ENCODE measurements around the gene PKDREJ. TPM values are rescaled to one million over a fixed set of nuclear protein-coding genes. Genes with fewer than 3 reads are reported as not detected.
A peak's percentile ranks its signal among the peaks of the same experiment; 100 is the strongest.

Gene PKDREJ
- total RNA-seq, 2 experiments from 2014 or later = not detected

DNA sequence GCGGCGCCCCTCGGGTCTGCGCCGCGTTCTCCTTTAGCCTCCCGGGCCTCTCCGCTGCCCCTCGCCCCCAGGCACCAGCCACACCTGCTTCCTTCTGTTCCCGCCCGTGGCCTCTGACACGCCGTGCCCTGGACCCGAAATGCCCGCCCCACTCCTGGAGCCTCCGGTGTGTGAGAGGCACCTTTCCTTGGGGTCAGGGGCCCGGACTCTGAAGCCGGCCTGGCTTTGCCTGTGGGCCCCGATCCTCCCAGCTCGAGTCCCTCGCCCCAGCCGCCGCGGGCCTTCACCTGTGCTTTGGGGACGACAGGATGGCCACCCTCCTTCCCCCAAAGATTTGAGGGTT lies 12.4 kb downstream of the PKDREJ start:
- intact Hi-C loops (cut with micrococcal nuclease) = loop anchor here (1.0 kb wide), 2 partner anchors 46 to 215 kb away; partner anchors contain the start of gene GTSE1

GRCh38 chr22:46250035-46250782 lies 12.9 kb downstream of the PKDREJ start, which contains the start of gene CDPF1:
TSS of gene CDPF1 (minus strand) at chr22:46250293. CDS start at chr22:46248284, 2,009 bp downstream.
- peaks cover 26% of the 10 kb centered on the region for H3K4me1 Mint-ChIP-seq (ENCODE audit: low read depth)
- H3K36me3 Mint-ChIP-seq (ENCODE audit: low read depth) = no peaks in the 10 kb centered on the region
- DNase-seq = peak; percentile 91
- no peaks in the 10 kb centered on the region for H3K27me3 Mint-ChIP-seq (ENCODE audit: low read depth)
- H3K4me3 Mint-ChIP-seq = peak within 1 kb of the TSS; percentile 80
- peak within 1 kb of the TSS; percentile 41 for H3K27ac Mint-ChIP-seq
- intact Hi-C loops (cut with micrococcal nuclease) = loop anchor here (1.0 kb wide), 2 partner anchors 46 to 215 kb away; partner anchors contain the start of gene GTSE1
- no peaks in the 10 kb centered on the region for H3K9me3 Mint-ChIP-seq
- CTCF ChIA-PET = no interaction called here

More for the DNA sequence above, 12.4 kb downstream of the PKDREJ start:
- Mint-ChIP-seq H3K4me3 (peak overlapping the region; percentile 80), H3K27ac (peak overlapping the region; percentile 41), H3K27me3 (ENCODE audit: low read depth) (no peaks in the 10 kb centered on the region), H3K36me3 (ENCODE audit: low read depth) (no peaks in the 10 kb centered on the region), H3K4me1 (ENCODE audit: low read depth) (peaks cover 26% of the 10 kb centered on the region), H3K9me3 (no peaks in the 10 kb centered on the region)
- peak; percentile 25 for DNase-seq
- CTCF ChIA-PET = no interaction called here

- DNase-seq = no peak
- Mint-ChIP-seq H3K27ac (no peak overlapping the region), H3K36me3 (ENCODE audit: low read depth) (peaks cover 2% of the 10 kb centered on the region), H3K9me3 (no peaks in the 10 kb centered on the region), H3K4me1 (ENCODE audit: low read depth) (peaks cover 20% of the 10 kb centered on the region), H3K4me3 (no peak overlapping the region), H3K27me3 (ENCODE audit: low read depth) (no peaks in the 10 kb centered on the region)
- CTCF ChIA-PET = no interaction called here
- intact Hi-C loops (cut with micrococcal nuclease) = no loop called here
Observed at GRCh38 chr22:46247443-46247975, 15.6 kb downstream of the PKDREJ start.

DNA sequence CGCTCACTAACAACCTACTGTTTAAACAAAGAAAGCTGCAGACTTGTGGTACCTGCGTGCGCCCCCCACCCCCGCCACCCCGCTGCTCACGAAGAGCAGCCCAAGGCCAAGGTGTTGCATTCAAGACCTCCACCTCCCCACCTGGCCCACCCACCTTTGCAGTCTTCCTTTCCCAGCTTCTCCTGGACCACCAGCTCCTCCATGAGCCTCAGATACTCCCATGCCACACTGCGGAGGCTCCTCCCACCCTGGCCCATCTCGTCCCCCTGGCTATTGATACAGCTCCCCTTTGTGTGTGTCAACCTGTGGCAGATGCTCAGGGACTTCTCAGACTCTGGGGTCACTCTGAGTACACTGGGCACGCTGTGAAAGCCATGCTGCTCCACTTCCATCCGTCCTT lies 17.0 kb downstream of the PKDREJ start:
- Mint-ChIP-seq H3K4me1 (ENCODE audit: low read depth) (peaks cover 9% of the 10 kb centered on the region), H3K27me3 (ENCODE audit: low read depth) (no peaks in the 10 kb centered on the region), H3K4me3 (no peak overlapping the region), H3K27ac (no peak overlapping the region), H3K9me3 (no peaks in the 10 kb centered on the region), H3K36me3 (ENCODE audit: low read depth) (peaks cover 2% of the 10 kb centered on the region)
- intact Hi-C loops (cut with micrococcal nuclease) = no loop called here
- CTCF ChIA-PET = interaction anchor here (1.1 kb wide), 1 partner anchor 70 kb away, joined by 3 read pairs; no protein-coding TSS in a partner anchor
- DNase-seq = no peak

GRCh38 chr22:46245511-46245910 lies 17.6 kb downstream of the PKDREJ start:
- CTCF ChIA-PET = no interaction called here
- peaks cover 2% of the 10 kb centered on the region for H3K36me3 Mint-ChIP-seq (ENCODE audit: low read depth)
- DNase-seq = no peak
- H3K9me3 Mint-ChIP-seq = no peaks in the 10 kb centered on the region
- H3K27me3 Mint-ChIP-seq (ENCODE audit: low read depth) = no peaks in the 10 kb centered on the region
- H3K4me3 Mint-ChIP-seq = no peak overlapping the region
- H3K4me1 Mint-ChIP-seq (ENCODE audit: low read depth) = peaks cover 6% of the 10 kb centered on the region
- intact Hi-C loops (cut with micrococcal nuclease) = no loop called here
- no peak overlapping the region for H3K27ac Mint-ChIP-seq

DNA sequence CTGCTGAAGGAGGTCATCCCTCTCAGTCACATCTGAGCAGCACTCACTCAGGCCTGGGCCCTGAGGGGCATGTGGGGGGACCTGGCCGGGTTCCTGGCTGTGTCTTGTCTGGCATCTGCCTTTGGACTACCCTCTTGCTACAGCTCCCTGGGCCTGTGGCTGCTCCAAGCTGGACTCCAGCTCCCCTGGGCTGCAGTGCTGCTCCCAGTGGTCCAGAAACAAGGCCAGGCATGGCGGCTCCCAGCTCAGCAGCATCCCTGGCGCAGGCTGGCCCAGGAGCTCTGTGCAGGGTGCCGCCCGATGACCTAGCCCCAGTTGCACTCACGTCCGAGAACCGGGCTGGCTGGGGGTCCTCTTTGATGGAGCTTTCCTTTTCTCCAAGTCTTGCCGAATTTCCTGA lies 18.4 kb downstream of the PKDREJ start:
- no peaks in the 10 kb centered on the region for H3K9me3 Mint-ChIP-seq
- no peak for DNase-seq
- intact Hi-C loops (cut with micrococcal nuclease) = no loop called here
- H3K27ac Mint-ChIP-seq = no peak overlapping the region
- H3K36me3 Mint-ChIP-seq (ENCODE audit: low read depth) = peaks cover 2% of the 10 kb centered on the region
- CTCF ChIA-PET = no interaction called here
- H3K4me3 Mint-ChIP-seq = no peak overlapping the region
- H3K27me3 Mint-ChIP-seq (ENCODE audit: low read depth) = no peaks in the 10 kb centered on the region
- peaks cover 13% of the 10 kb centered on the region for H3K4me1 Mint-ChIP-seq (ENCODE audit: low read depth)

DNA sequence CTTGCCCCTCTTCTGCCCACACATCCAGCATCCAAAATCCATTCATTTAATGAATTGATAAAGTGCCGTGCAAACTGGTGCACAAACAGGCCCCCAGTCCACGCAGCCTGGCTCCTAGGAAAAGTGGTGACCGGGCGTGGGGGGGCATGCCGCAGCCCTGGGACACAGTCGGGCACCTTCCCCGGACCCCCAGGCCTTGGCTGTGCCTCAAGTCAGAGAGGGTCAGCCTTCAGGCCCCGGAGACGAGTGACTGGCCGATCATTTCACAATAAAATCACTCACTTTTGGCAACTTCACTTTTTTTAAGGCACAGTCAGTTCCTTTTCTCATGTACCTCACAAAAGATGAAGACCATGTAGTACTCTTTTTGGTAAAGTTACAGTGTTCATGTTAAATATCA lies 21.1 kb downstream of the PKDREJ start:
- no peak overlapping the region for H3K27ac Mint-ChIP-seq
- H3K9me3 Mint-ChIP-seq = no peaks in the 10 kb centered on the region
- no peaks in the 10 kb centered on the region for H3K27me3 Mint-ChIP-seq (ENCODE audit: low read depth)
- DNase-seq = no peak
- peaks cover 16% of the 10 kb centered on the region for H3K4me1 Mint-ChIP-seq (ENCODE audit: low read depth)
- no peak overlapping the region for H3K4me3 Mint-ChIP-seq
- CTCF ChIA-PET = no interaction called here
- peaks cover 4% of the 10 kb centered on the region for H3K36me3 Mint-ChIP-seq (ENCODE audit: low read depth)
- intact Hi-C loops (cut with micrococcal nuclease) = no loop called here

DNA sequence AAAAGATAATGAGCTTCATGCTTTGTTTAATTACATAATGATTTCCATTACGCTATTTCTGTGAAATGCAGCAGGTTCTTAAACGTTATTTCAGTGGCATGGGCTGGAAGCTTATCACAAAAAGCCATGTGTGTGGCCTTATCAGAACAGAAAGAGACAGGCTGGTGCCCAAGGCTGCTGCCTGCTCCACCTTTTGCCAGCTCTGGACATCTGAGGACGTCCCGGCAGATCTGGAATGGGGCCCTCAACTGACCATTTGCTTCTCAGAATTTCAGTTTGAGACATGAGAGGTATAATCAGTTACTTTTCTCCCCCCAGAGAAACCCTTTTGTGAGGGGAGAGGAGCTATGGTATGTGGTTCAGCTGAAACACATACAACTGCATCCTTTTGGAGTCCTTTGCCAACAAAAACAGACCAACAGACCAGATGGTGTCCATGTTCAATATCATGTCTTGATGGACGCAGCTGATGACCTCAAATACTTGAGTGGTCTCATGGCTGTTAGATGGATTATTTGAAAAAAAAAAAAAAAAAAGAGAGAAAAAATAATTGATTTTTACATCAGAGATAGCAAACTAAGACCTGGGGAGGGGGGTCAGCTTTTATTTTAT lies 21.6 kb downstream of the PKDREJ start:
- no peak for DNase-seq
- Mint-ChIP-seq H3K4me3 (no peak overlapping the region), H3K4me1 (ENCODE audit: low read depth) (peaks cover 15% of the 10 kb centered on the region), H3K27ac (no peak overlapping the region), H3K9me3 (no peaks in the 10 kb centered on the region), H3K27me3 (ENCODE audit: low read depth) (no peaks in the 10 kb centered on the region), H3K36me3 (ENCODE audit: low read depth) (peaks cover 5% of the 10 kb centered on the region)
- intact Hi-C loops (cut with micrococcal nuclease) = no loop called here
- CTCF ChIA-PET = no interaction called here

DNA sequence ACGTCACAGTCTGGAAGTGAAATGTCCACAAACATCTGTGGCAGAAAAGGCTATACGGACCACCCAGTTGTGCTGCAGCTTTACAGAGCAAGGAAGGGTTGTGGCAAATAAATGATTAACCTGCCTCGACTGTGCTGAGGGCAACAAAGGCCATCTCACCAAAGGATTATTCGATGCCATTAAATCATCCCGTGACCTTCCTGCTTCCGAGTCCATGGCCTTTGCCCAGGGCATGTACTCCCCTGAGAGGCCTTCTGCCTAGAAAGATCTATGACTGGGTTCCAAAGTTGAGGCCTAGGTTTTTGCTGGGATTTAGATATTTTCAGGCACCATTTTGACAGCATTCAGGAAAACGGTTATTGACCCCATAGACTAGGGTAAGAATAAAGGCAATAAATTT lies 22.2 kb downstream of the PKDREJ start:
- DNase-seq = no peak
- Mint-ChIP-seq H3K27me3 (ENCODE audit: low read depth) (no peaks in the 10 kb centered on the region), H3K27ac (no peak overlapping the region), H3K9me3 (no peaks in the 10 kb centered on the region), H3K4me3 (no peak overlapping the region), H3K36me3 (ENCODE audit: low read depth) (peaks cover 6% of the 10 kb centered on the region), H3K4me1 (ENCODE audit: low read depth) (peaks cover 14% of the 10 kb centered on the region)
- intact Hi-C loops (cut with micrococcal nuclease) = no loop called here
- CTCF ChIA-PET = no interaction called here

- Mint-ChIP-seq H3K27me3 (ENCODE audit: low read depth) (no peaks in the 10 kb centered on the region), H3K4me1 (ENCODE audit: low read depth) (peaks cover 14% of the 10 kb centered on the region), H3K9me3 (no peaks in the 10 kb centered on the region), H3K4me3 (no peak overlapping the region), H3K27ac (no peak overlapping the region), H3K36me3 (ENCODE audit: low read depth) (peaks cover 6% of the 10 kb centered on the region)
- CTCF ChIA-PET = no interaction called here
- no peak for DNase-seq
- intact Hi-C loops (cut with micrococcal nuclease) = no loop called here
Observed at GRCh38 chr22:46240506-46240905, 22.6 kb downstream of the PKDREJ start.

DNA sequence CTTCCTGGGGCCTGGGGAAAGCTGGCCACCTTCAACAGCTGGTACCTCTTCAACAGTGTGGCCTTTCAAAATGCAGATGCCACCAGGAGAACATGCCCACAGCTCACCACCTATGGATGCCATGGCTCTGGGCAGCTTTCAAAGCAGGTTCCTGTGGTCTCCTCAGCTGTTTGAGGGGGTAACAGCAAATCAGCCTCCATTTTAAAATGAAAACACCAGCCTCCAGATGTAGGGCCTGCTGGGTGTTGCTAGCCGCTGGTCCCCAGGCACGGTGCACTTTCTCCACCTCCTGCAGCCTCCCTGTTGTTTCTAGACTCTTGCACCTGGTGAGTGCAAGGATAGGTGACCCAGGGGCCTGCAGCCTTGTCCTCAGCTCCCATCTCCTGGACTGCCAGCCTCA lies 23.1 kb downstream of the PKDREJ start:
- Mint-ChIP-seq H3K36me3 (ENCODE audit: low read depth) (peaks cover 5% of the 10 kb centered on the region), H3K27me3 (ENCODE audit: low read depth) (no peaks in the 10 kb centered on the region), H3K4me1 (ENCODE audit: low read depth) (peaks cover 14% of the 10 kb centered on the region), H3K27ac (no peak overlapping the region), H3K9me3 (no peaks in the 10 kb centered on the region), H3K4me3 (no peak overlapping the region)
- intact Hi-C loops (cut with micrococcal nuclease) = no loop called here
- no peak for DNase-seq
- CTCF ChIA-PET = no interaction called here

GRCh38 chr22:46239261-46240048 lies 23.7 kb downstream of the PKDREJ start:
- CTCF ChIA-PET = interaction anchor here (0.6 kb wide), 1 partner anchor 511 kb away, joined by 3 read pairs; no protein-coding TSS in a partner anchor
- Mint-ChIP-seq H3K27ac (no peak overlapping the region), H3K4me1 (ENCODE audit: low read depth) (peaks cover 14% of the 10 kb centered on the region), H3K27me3 (ENCODE audit: low read depth) (no peaks in the 10 kb centered on the region), H3K4me3 (no peak overlapping the region), H3K9me3 (no peaks in the 10 kb centered on the region), H3K36me3 (ENCODE audit: low read depth) (peaks cover 4% of the 10 kb centered on the region)
- peak; percentile 30 for DNase-seq
- intact Hi-C loops (cut with micrococcal nuclease) = no loop called here

All from activated naive CD4-positive, alpha-beta T cell treated with anti-CD3 and anti-CD28 coated beads for 36 hours (primary cell).